ENCODE data around the gene GPC3.

GPC3 gene

GRCh38 chrX:133880032-133880443, 105.4 kb downstream of the GPC3 start:
- no peak for DNase-seq

- no peak for DNase-seq
These were observed 106.7 kb downstream of the GPC3 start for GRCh38 chrX:133878710-133879109.

GRCh38 chrX:133876646-133877045, 108.7 kb downstream of the GPC3 start:
- no peak for DNase-seq

- DNase-seq: no peak
These were observed 116.1 kb downstream of the GPC3 start for GRCh38 chrX:133869270-133869669.

- no peak for DNase-seq
These were observed 116.7 kb downstream of the GPC3 start for GRCh38 chrX:133868682-133869081.

- no peak for DNase-seq
These were observed 117.1 kb downstream of the GPC3 start for GRCh38 chrX:133868250-133868649.

GRCh38 chrX:133865761-133866471, 119.5 kb downstream of the GPC3 start:
- no peak for DNase-seq

GRCh38 chrX:133864236-133864635, 121.2 kb downstream of the GPC3 start:
- DNase-seq: no peak

GRCh38 chrX:133859860-133860259, 125.5 kb downstream of the GPC3 start:
- no peak for DNase-seq

- no peak for DNase-seq
These were observed 126.1 kb downstream of the GPC3 start for GRCh38 chrX:133859336-133859735.

GRCh38 chrX:133857640-133858269, 127.6 kb downstream of the GPC3 start:
- DNase-seq: no peak

GRCh38 chrX:133856819-133857218, 128.6 kb downstream of the GPC3 start:
- DNase-seq: no peak

GRCh38 chrX:133854290-133854689, 131.1 kb downstream of the GPC3 start:
- DNase-seq: no peak

GRCh38 chrX:133852837-133853356, 132.5 kb downstream of the GPC3 start:
- DNase-seq: no peak

- no peak for DNase-seq
These were observed 133.0 kb downstream of the GPC3 start for GRCh38 chrX:133852401-133852800.

- DNase-seq: no peak
These were observed 135.0 kb downstream of the GPC3 start for GRCh38 chrX:133850399-133850798.

- no peak for DNase-seq
These were observed 135.7 kb downstream of the GPC3 start for GRCh38 chrX:133849676-133850075.

GRCh38 chrX:133847340-133847994, 137.9 kb downstream of the GPC3 start:
- no peak for DNase-seq

- no peak for DNase-seq
These were observed 139.1 kb downstream of the GPC3 start for GRCh38 chrX:133846311-133846710.

GRCh38 chrX:133840415-133840814, 145.0 kb downstream of the GPC3 start:
- DNase-seq: no peak

- no peak for DNase-seq
These were observed 146.4 kb downstream of the GPC3 start for GRCh38 chrX:133838761-133839676.

- DNase-seq: no peak
These were observed 148.3 kb downstream of the GPC3 start for GRCh38 chrX:133837091-133837490.

GRCh38 chrX:133836561-133836960, 148.8 kb downstream of the GPC3 start:
- DNase-seq: no peak
